Pancreas (tissue), 10 donors: ENCODE results near the gene CFAP54. TPM values are rescaled to one million over a fixed set of nuclear protein-coding genes. Genes with fewer than 3 reads are reported as not detected.

Source experiments
- ATAC-seq, 4 donors: fragments of 200-7000 bp; cut with Tn5 transposase; one replicate each; pipeline versions ENCODE4 v1.8.0 to v1.9.1; 2020; ENCODE audit warnings: mild to moderate bottlenecking in 4 of 4, moderate library complexity in 4 of 4
- DNase-seq, 6 donors: peaks; one replicate each; pipeline ENCODE4 v3.0.0-alpha.2; 2020
- FAIRE-seq: peaks from 2 replicates; lab custom pipeline; 2012; peaks lifted over from hg19 to GRCh38; lab: Jason Lieb, UNC
- H3K27ac ChIP-seq, 4 donors: fragments of 200-600 bp; sonication (generic); 1 replicate in 3 of 4; 2 replicates in 1 of 4; pipeline versions ENCODE4 v1.5.0 to v1.8.0; 2020
- H3K27me3 ChIP-seq, 4 donors: fragments of 200-600 bp; one replicate each; pipeline ENCODE4 v1.8.0; 2021
- H3K36me3 ChIP-seq, 3 donors: fragments of 200-600 bp; sonication (generic) in 1 of 3; one replicate each; pipeline versions ENCODE4 v1.5.0 to v1.8.0; 2020 to 2021
- H3K4me1 ChIP-seq, 3 donors: fragments of 200-600 bp; one replicate each; pipeline ENCODE4 v1.8.0; 2021
- H3K4me3 ChIP-seq, 4 donors: fragments of 200-600 bp; sonication (generic) in 2 of 4; one replicate each; pipeline versions ENCODE4 v1.5.0 to v1.8.0; 2020 to 2021
- H3K9me3 ChIP-seq, 4 donors: fragments of 200-600 bp; one replicate each; pipeline ENCODE4 v1.8.0; 2021
- CTCF ChIP-seq, 4 donors: fragments of 200-600 bp; sonication (generic) in 3 of 4; IDR thresholded peaks; one replicate each; pipeline versions ENCODE4 v1.5.0 to v1.8.0; 2021; ENCODE audit warnings: antibody characterized with exemption in 4 of 4
- WGBS, 2 donors: extraction: QIAGEN DNeasy Blood & Tissue Kit; methylation state at CpG; one replicate each; pipeline ENCODE4 v1.1.7; 2013; 5-methylcytosine and 5-hydroxymethylcytosine counted together
- intact Hi-C, 3 donors: fragments of 100-400 bp; cut with DNase I; formaldehyde crosslinking; loops; one replicate each; pipeline versions ENCODE4 v1.11.1 to v1.14.2; 2022
- polyA plus RNA-seq, 2 donors: library from polyadenylated mRNA; stranded (reverse); fragments of 200-250 nt; gene quantifications; one replicate each; pipeline ENCODE4 v1.2.3, GENCODE V29; 2013
- total RNA-seq, 6 donors: library from RNA; stranded (reverse); fragmentation: NEBNext Ultra II Directional in 4 of 6; extraction: Animal tissue kit (Norgen Biotek cat#: 25700) in 4 of 6; gene quantifications; one replicate each; pipeline versions ENCODE4 v1.2.1 to v1.2.4, GENCODE V29; 2021 to 2023
- donor health status: healthy with polysubstance abuse.
- donor health status: DM: no; HTN: no; CAD: no; lungs with moderate emphysema.
- donor health status: DM: no; HTN: no; CAD: no.
- donor health status: control.
- donor health status: control.
- donor health status: Bipolar disorder and iron deficiency.
- donor health status: DM: yes; HTN: yes; CAD: no.
- donor health status: DM: no; HTN: no; CAD: no.
- donor health status: DM: no; HTN: no; CAD: no.
- donor health status: DM: yes; HTN: yes; CAD: no.

CFAP54 gene
- total and polyA plus RNA-seq, 8 donors = 0.02 to 0.21 (median 0.11) TPM

- TF ChIP-seq CTCF (IDR thresholded peaks at IDR 0.05) = no peak
- 43 to 52% methylated on average over 4 of the region's 4 CpGs for WGBS, 2 donors
- Histone ChIP-seq H3K27me3 (no peaks in the 10 kb centered on the region), H3K4me1 (no peaks in the 10 kb centered on the region), H3K27ac (no peak overlapping the region), H3K9me3 (no peaks in the 10 kb centered on the region), H3K4me3 (no peak overlapping the region), H3K36me3 (no peaks in the 10 kb centered on the region)
- intact Hi-C loops = no loop called here
- FAIRE-seq = no peak
- ATAC-seq = no peak
- no peak for DNase-seq
These were observed 316.9 kb downstream of the CFAP54 start for GRCh38 chr12:96806272-96806671.

- no peaks in the 10 kb centered on the region for H3K9me3 ChIP-seq
- intact Hi-C loops = no loop called here
- FAIRE-seq = no peak
These were observed 318.4 kb downstream of the CFAP54 start for GRCh38 chr12:96807741-96808140.

GRCh38 chr12:96808587-96808986 is 319.2 kb downstream of the CFAP54 start:
- 47 to 51% methylated on average over 3 of the region's 3 CpGs for WGBS, 2 donors

More at GRCh38 chr12:96807741-96808140, 318.4 kb downstream of the CFAP54 start:
- Histone ChIP-seq H3K27ac (no peak overlapping the region), H3K27me3 (no peaks in the 10 kb centered on the region), H3K36me3 (no peaks in the 10 kb centered on the region), H3K4me1 (no peaks in the 10 kb centered on the region), H3K4me3 (no peak overlapping the region)
- TF ChIP-seq CTCF (IDR thresholded peaks at IDR 0.05) = no peak
- ATAC-seq (no peak), DNase-seq (no peak)
- 28 to 61% methylated on average over 1 of the region's 1 CpG for WGBS, 2 donors

GRCh38 chr12:96809522-96809921 is 320.1 kb downstream of the CFAP54 start:
- ATAC-seq (no peak), FAIRE-seq (no peak), DNase-seq (no peak)
- H3K36me3 ChIP-seq = no peaks in the 10 kb centered on the region
- intact Hi-C loops = no loop called here
- H3K4me1 ChIP-seq = no peaks in the 10 kb centered on the region
- no peaks in the 10 kb centered on the region for H3K27me3 ChIP-seq
- no peak for TF ChIP-seq CTCF (IDR thresholded peaks at IDR 0.05)
- no peaks in the 10 kb centered on the region for H3K9me3 ChIP-seq
- no peak overlapping the region for H3K4me3 ChIP-seq
- no peak overlapping the region for H3K27ac ChIP-seq

More at GRCh38 chr12:96808587-96808986, 319.2 kb downstream of the CFAP54 start:
- no peak overlapping the region for H3K4me3 ChIP-seq
- H3K27ac ChIP-seq = no peak overlapping the region
- no peaks in the 10 kb centered on the region for H3K4me1 ChIP-seq
- no peak for ATAC-seq
- H3K27me3 ChIP-seq = no peaks in the 10 kb centered on the region
- intact Hi-C loops = no loop called here
- no peak for FAIRE-seq
- no peaks in the 10 kb centered on the region for H3K36me3 ChIP-seq
- DNase-seq = no peak
- H3K9me3 ChIP-seq = no peaks in the 10 kb centered on the region
- no peak for TF ChIP-seq CTCF (IDR thresholded peaks at IDR 0.05)

GRCh38 chr12:96810057-96810456 is 320.7 kb downstream of the CFAP54 start:
- intact Hi-C loops = no loop called here

More at GRCh38 chr12:96810057-96810456, 320.7 kb downstream of the CFAP54 start:
- no peaks in the 10 kb centered on the region for H3K27me3 ChIP-seq
- WGBS, 2 donors = 23 to 26% methylated on average over 2 of the region's 2 CpGs
- H3K9me3 ChIP-seq = no peaks in the 10 kb centered on the region
- H3K4me3 ChIP-seq = no peak overlapping the region
- no peaks in the 10 kb centered on the region for H3K4me1 ChIP-seq
- no peaks in the 10 kb centered on the region for H3K36me3 ChIP-seq
- ATAC-seq = no peak
- no peak overlapping the region for H3K27ac ChIP-seq
- no peak for DNase-seq
- TF ChIP-seq CTCF (IDR thresholded peaks at IDR 0.05) = no peak
- no peak for FAIRE-seq
